Colonic mucosa (tissue), 4 donors: ENCODE measurements around the gene PRKCH. TPM values are rescaled to one million over a fixed set of nuclear protein-coding genes. Genes with fewer than 3 reads are reported as not detected.

ENCODE experiments used
- DNase-seq: peaks from one replicate; pipeline ENCODE4 v3.0.0-alpha.2; 2020
- H3K27ac ChIP-seq: fragments of 200-600 bp; one replicate; pipeline ENCODE4 v1.8.0; 2021
- H3K27me3 ChIP-seq: fragments of 200-600 bp; one replicate; pipeline ENCODE4 v1.8.0; 2021
- H3K36me3 ChIP-seq: fragments of 200-600 bp; one replicate; pipeline ENCODE4 v1.8.0; 2021
- H3K4me1 ChIP-seq: fragments of 200-600 bp; one replicate; pipeline ENCODE4 v1.8.0; 2021; ENCODE audit warnings: mild to moderate bottlenecking
- H3K4me3 ChIP-seq: fragments of 200-600 bp; one replicate; pipeline ENCODE4 v1.8.0; 2021
- H3K9ac ChIP-seq, 2 donors: one replicate each; pipeline ENCODE4 v1.7.0; 2013; ENCODE audit warnings: control low read depth in 2 of 2, low read depth in 2 of 2, low read length in 2 of 2
- H3K9me3 ChIP-seq: fragments of 200-600 bp; one replicate; pipeline ENCODE4 v1.8.0; 2021
- CTCF ChIP-seq: fragments of 200-600 bp; IDR thresholded peaks from one replicate; pipeline ENCODE4 v1.8.0; 2022; ENCODE audit warnings: antibody characterized with exemption, mild to moderate bottlenecking
- intact Hi-C: fragments of 100-400 bp; cut with DNase I; formaldehyde crosslinking; loops from one replicate; pipeline ENCODE4 v1.14.1; 2022
- total RNA-seq, 2 donors: library from RNA; stranded (reverse); fragmentation: NEBNext Ultra II Directional in 1 of 2; extraction: Animal tissue kit (Norgen Biotek cat#: 25700) in 1 of 2; gene quantifications; one replicate each; pipeline ENCODE4 v1.2.1, GENCODE V29; 2021
- donor health status: healthy.
- donor health status: DM: no; HTN: no; CAD: no.
- donor health status: DM: no; HTN: no; CAD: no.

PRKCH gene
- total RNA-seq, 2 donors from 2014 or later = 11.4 to 11.5 TPM

GRCh38 chr14:61377749-61378148, 56.4 kb downstream of the PRKCH start:
- H3K9ac ChIP-seq = no peak overlapping the region
- intact Hi-C loops = no loop called here
- no peaks in the 10 kb centered on the region for H3K4me1 ChIP-seq
- no peaks in the 10 kb centered on the region for H3K27me3 ChIP-seq
- no peak overlapping the region for H3K4me3 ChIP-seq
- H3K27ac ChIP-seq = no peak overlapping the region
- TF ChIP-seq CTCF = no peak
- DNase-seq = no peak
- H3K36me3 ChIP-seq = no peaks in the 10 kb centered on the region
- H3K9me3 ChIP-seq = no peaks in the 10 kb centered on the region

GRCh38 chr14:61379639-61380184, 58.3 kb downstream of the PRKCH start:
- Histone ChIP-seq H3K36me3 (no peaks in the 10 kb centered on the region), H3K27ac (no peak overlapping the region), H3K9ac (no peak overlapping the region), H3K27me3 (no peaks in the 10 kb centered on the region), H3K4me1 (no peaks in the 10 kb centered on the region), H3K4me3 (no peak overlapping the region), H3K9me3 (no peaks in the 10 kb centered on the region)
- intact Hi-C loops = no loop called here
- no peak for TF ChIP-seq CTCF
- no peak for DNase-seq

- Histone ChIP-seq H3K9me3 (no peaks in the 10 kb centered on the region), H3K4me3 (no peak overlapping the region), H3K9ac (no peak overlapping the region), H3K36me3 (no peaks in the 10 kb centered on the region), H3K4me1 (no peaks in the 10 kb centered on the region), H3K27me3 (no peaks in the 10 kb centered on the region), H3K27ac (no peak overlapping the region)
- no peak for DNase-seq
- intact Hi-C loops = no loop called here
- TF ChIP-seq CTCF = no peak
Observed at GRCh38 chr14:61380984-61381383, 59.6 kb downstream of the PRKCH start.

- H3K4me1 ChIP-seq = no peaks in the 10 kb centered on the region
- no peak overlapping the region for H3K27ac ChIP-seq
- no peaks in the 10 kb centered on the region for H3K36me3 ChIP-seq
- intact Hi-C loops = no loop called here
- no peak overlapping the region for H3K4me3 ChIP-seq
- H3K27me3 ChIP-seq = no peaks in the 10 kb centered on the region
- H3K9me3 ChIP-seq = no peaks in the 10 kb centered on the region
- no peak for DNase-seq
- H3K9ac ChIP-seq = no peak overlapping the region
- no peak for TF ChIP-seq CTCF
Observed at GRCh38 chr14:61381553-61381952, 60.2 kb downstream of the PRKCH start.

GRCh38 chr14:61382842-61383241, 61.5 kb downstream of the PRKCH start:
- no peak overlapping the region for H3K27ac ChIP-seq
- no peaks in the 10 kb centered on the region for H3K36me3 ChIP-seq
- no peaks in the 10 kb centered on the region for H3K4me1 ChIP-seq
- no peak for DNase-seq
- H3K9ac ChIP-seq = no peak overlapping the region
- intact Hi-C loops = no loop called here
- no peak overlapping the region for H3K4me3 ChIP-seq
- no peak for TF ChIP-seq CTCF
- no peaks in the 10 kb centered on the region for H3K27me3 ChIP-seq
- H3K9me3 ChIP-seq = no peaks in the 10 kb centered on the region
